SK-N-SH (cell line): ENCODE measurements around the gene KCTD8.

Source experiments
- CTCF ChIP-seq: fragments of 200-600 bp; sonication (generic); IDR thresholded peaks from 2 replicates; pipeline ENCODE4 v1.6.1; 2017; ENCODE audit warnings: antibody characterized with exemption, mild to moderate bottlenecking, moderate library complexity
- RAD21 ChIP-seq: IDR thresholded peaks from 2 replicates; pipeline ENCODE4 v1.6.1; 2012; ENCODE audit warnings: mild to moderate bottlenecking, low read length

- TF ChIP-seq CTCF, result no peak
- TF ChIP-seq RAD21, result no peak
Measured at GRCh38 chr4:44235897-44236296, 212.7 kb downstream of the KCTD8 start.
